K562 (cell line): ENCODE results near the gene ZNF385D. TPM values are rescaled to one million over a fixed set of nuclear protein-coding genes. Genes with fewer than 3 reads are reported as not detected.
A peak's percentile ranks its signal among the peaks of the same experiment; 100 is the strongest.

Source experiments
- CBFA2T2 ChIP-seq: fragments of 450-650 bp; conservative IDR thresholded peaks from 2 replicates; pipeline ENCODE4 v1.6.1; 2017; ENCODE audit warnings: mild to moderate bottlenecking
- CEBPG ChIP-seq, 3 experiments: fragments of 200-800 bp in 1 of 3; sonication (Bioruptor generic) in 1 of 3; sonication (generic) in 1 of 3; formaldehyde crosslinking in 1 of 3; IDR thresholded peaks in 2 of 3; conservative IDR thresholded peaks in 1 of 3; 2 replicates each; pipeline versions ENCODE4 v1.6.1 to v1.8.0; 2016 to 2022; ENCODE audit warnings: missing compliant biosample characterization in 2 of 3, missing genetic modification characterization in 2 of 3, mild to moderate bottlenecking in 1 of 3, missing genetic modification reagents in 1 of 3
- DEAF1 ChIP-seq: fragments of 450-650 bp; formaldehyde crosslinking; IDR thresholded peaks from 2 replicates; pipeline ENCODE4 v1.4.0; 2020; ENCODE audit warnings: mild to moderate bottlenecking, moderate library complexity
- HNRNPH1 ChIP-seq: fragments of 200-400 bp; formaldehyde crosslinking; optimal IDR thresholded peaks from 2 replicates; pipeline ENCODE3; 2017; ENCODE audit warnings: low read depth, mild to moderate bottlenecking, low read length, moderate library complexity
- MAFF ChIP-seq: IDR thresholded peaks from 2 replicates; pipeline ENCODE4 v1.6.1; 2012; ENCODE audit warnings: low read length, improper control_type of control experiment
- PTTG1 ChIP-seq: fragments of 450-650 bp; IDR thresholded peaks from 2 replicates; pipeline ENCODE4 v1.6.1; 2016; ENCODE audit warnings: low read depth, mild to moderate bottlenecking, missing genetic modification characterization, missing compliant biosample characterization
- YBX1 ChIP-seq: fragments of 450-650 bp; IDR thresholded peaks from 2 replicates; pipeline ENCODE4 v1.7.1; 2016; ENCODE audit warnings: mild to moderate bottlenecking
- ZNF232 ChIP-seq: sonication (generic); formaldehyde crosslinking; IDR thresholded peaks from 2 replicates; pipeline ENCODE4 v1.8.0; 2022; ENCODE audit warnings: mild to moderate bottlenecking, missing genetic modification reagents
- polyA plus RNA-seq, 8 experiments: library from polyadenylated mRNA; depleted of rRNA in 4 of 8; stranded (reverse) in 5 of 8; unstranded in 3 of 8; fragments of >200 nt; fragmentation: Nextera tagmentation in 2 of 8; fragmentation: Illumina TruSeq in 1 of 8; extraction: Ambion mirVana in 2 of 8; extraction: Trizol in 1 of 8; gene quantifications; 2 replicates each; pipeline versions ENCODE4 v1.2.1 to v1.2.3, GENCODE V29; 2011 to 2014; ENCODE audit warnings: inconsistent platforms in 1 of 8, missing spikeins in 1 of 8
- total RNA-seq, 7 experiments: library from RNA; depleted of rRNA in 6 of 7; stranded (reverse); fragments of >200 nt in 6 of 7; fragmentation: Illumina TruSeq in 2 of 7; extraction: Trizol in 2 of 7; gene quantifications; 2 replicates each; pipeline versions ENCODE4 v1.2.1 to v1.2.3, GENCODE V29; 2011 to 2021; ENCODE audit warnings: low replicate concordance in 1 of 7

Gene ZNF385D
- total and polyA plus RNA-seq, 9 of the 15 experiments (the other 6 are each of a cell fraction or from before 2014, with no cell fraction given), result 0.14 to 1.7 (median 0.51) TPM

- TF ChIP-seq PTTG1 (tag), result no peak
- TF ChIP-seq CEBPG (CRISPR knock-in tag; IDR thresholded peaks at IDR 0.05), result no peak
- peak in 1 of 2 experiments; percentile 28; a peak in 1 of 4 replicates for TF ChIP-seq CEBPG (tag; conservative IDR thresholded peaks at IDR 0.05 in 1 of 2, IDR thresholded peaks at IDR 0.05 in 1 of 2)
- no peak for TF ChIP-seq YBX1
- TF ChIP-seq DEAF1 (CRISPR knock-in tag), result no peak
- TF ChIP-seq ZNF232, result no peak
- TF ChIP-seq HNRNPH1, result no peak
- TF ChIP-seq CBFA2T2, result no peak
- no peak for TF ChIP-seq MAFF
These were observed 207.5 kb downstream of the ZNF385D start (continued) for GRCh38 chr3:21543380-21544075.
